Neural crest cell (in vitro differentiated cells): Measurements from ENCODE around the gene PLEKHH3. TPM values are rescaled to one million over a fixed set of nuclear protein-coding genes. Genes with fewer than 3 reads are reported as not detected.

Experiments used
- DNase-seq: peaks from one replicate; pipeline ENCODE4 v3.0.0; 2021; ENCODE audit warnings: low read depth, mixed read lengths, low spot score
- H3K27ac Mint-ChIP-seq: one replicate; pipeline ENCODE4 v1.8.0; 2021; ENCODE audit warnings: mild to moderate bottlenecking, mixed read lengths; ENCODE audit not compliant: unreplicated experiment
- H3K27me3 Mint-ChIP-seq: 2 replicates; pipeline ENCODE4 v1.8.0; 2021; ENCODE audit warnings: low read depth, mild to moderate bottlenecking, mixed read lengths
- H3K36me3 Mint-ChIP-seq: 2 replicates; pipeline ENCODE4 v1.8.0; 2021; ENCODE audit warnings: low read depth, mild to moderate bottlenecking, mixed read lengths
- H3K4me1 Mint-ChIP-seq: 2 replicates; pipeline ENCODE4 v1.8.0; 2021; ENCODE audit warnings: mixed read lengths
- H3K4me3 Mint-ChIP-seq: one replicate; pipeline ENCODE4 v1.8.0; 2021; ENCODE audit warnings: mild to moderate bottlenecking, mixed read lengths
- H3K9me3 Mint-ChIP-seq: 2 replicates; pipeline ENCODE4 v1.8.0; 2021; ENCODE audit warnings: mixed read lengths
- CTCF ChIP-seq: fragments of 200-600 bp; sonication (generic); conservative IDR thresholded peaks from 2 replicates; pipeline ENCODE4 v1.5.0; 2021; ENCODE audit warnings: antibody characterized with exemption, mild to moderate bottlenecking
- total RNA-seq: library from RNA; stranded (reverse); gene quantifications from 2 replicates; pipeline ENCODE4 v1.2.1, GENCODE V29; 2021

Gene PLEKHH3
- total RNA-seq, 1 donor from 2014 or later, result 20.8 TPM

- H3K4me1 Mint-ChIP-seq, result no peaks in the 10 kb centered on the region
- H3K36me3 Mint-ChIP-seq, result peaks cover 3% of the 10 kb centered on the region
- TF ChIP-seq CTCF, result no peak
- no peak for DNase-seq
- no peaks in the 10 kb centered on the region for H3K27me3 Mint-ChIP-seq
- H3K27ac Mint-ChIP-seq, result no peak overlapping the region
- no peaks in the 10 kb centered on the region for H3K9me3 Mint-ChIP-seq
- no peak overlapping the region for H3K4me3 Mint-ChIP-seq
These were observed 17.7 kb upstream of the PLEKHH3 start for GRCh38 chr17:42694524-42694923.

- H3K36me3 Mint-ChIP-seq, result peaks cover 3% of the 10 kb centered on the region
- DNase-seq, result no peak
- no peaks in the 10 kb centered on the region for H3K27me3 Mint-ChIP-seq
- no peak for TF ChIP-seq CTCF
- H3K4me3 Mint-ChIP-seq, result no peak overlapping the region
- no peak overlapping the region for H3K27ac Mint-ChIP-seq
- no peaks in the 10 kb centered on the region for H3K9me3 Mint-ChIP-seq
- H3K4me1 Mint-ChIP-seq, result peaks cover 3% of the 10 kb centered on the region
These were observed 15.7 kb upstream of the PLEKHH3 start for GRCh38 chr17:42692489-42692888.

- peaks cover 3% of the 10 kb centered on the region for H3K4me1 Mint-ChIP-seq
- TF ChIP-seq CTCF, result no peak
- no peaks in the 10 kb centered on the region for H3K9me3 Mint-ChIP-seq
- no peak overlapping the region for H3K27ac Mint-ChIP-seq
- no peak overlapping the region for H3K4me3 Mint-ChIP-seq
- H3K36me3 Mint-ChIP-seq, result peaks cover 3% of the 10 kb centered on the region
- no peaks in the 10 kb centered on the region for H3K27me3 Mint-ChIP-seq
- no peak for DNase-seq
These were observed 14.3 kb upstream of the PLEKHH3 start for GRCh38 chr17:42691021-42691545.

- H3K9me3 Mint-ChIP-seq, result no peaks in the 10 kb centered on the region
- H3K4me1 Mint-ChIP-seq, result peaks cover 8% of the 10 kb centered on the region
- H3K36me3 Mint-ChIP-seq, result peaks cover 4% of the 10 kb centered on the region
- H3K27ac Mint-ChIP-seq, result no peak overlapping the region
- H3K27me3 Mint-ChIP-seq, result no peaks in the 10 kb centered on the region
- DNase-seq, result no peak
- no peak overlapping the region for H3K4me3 Mint-ChIP-seq
- no peak for TF ChIP-seq CTCF
These were observed 13.8 kb upstream of the PLEKHH3 start for GRCh38 chr17:42690596-42690995.

- no peaks in the 10 kb centered on the region for H3K9me3 Mint-ChIP-seq
- no peak overlapping the region for H3K27ac Mint-ChIP-seq
- no peak for TF ChIP-seq CTCF
- H3K36me3 Mint-ChIP-seq, result peaks cover 7% of the 10 kb centered on the region
- peaks cover 2% of the 10 kb centered on the region for H3K27me3 Mint-ChIP-seq
- peaks cover 17% of the 10 kb centered on the region for H3K4me1 Mint-ChIP-seq
- DNase-seq, result no peak
- no peak overlapping the region for H3K4me3 Mint-ChIP-seq
These were observed 11.0 kb upstream of the PLEKHH3 start for GRCh38 chr17:42687707-42688320.
